Adrenal gland (tissue), 5 donors: ENCODE data around the gene MEPCE.

ENCODE experiments used
- POLR2A ChIP-seq, 2 donors: fragments of 450-650 bp; IDR thresholded peaks; one replicate each; pipeline ENCODE4 v1.6.1; 2017; ENCODE audit warnings: antibody characterized with exemption in 2 of 2, mild to moderate bottlenecking in 2 of 2, moderate library complexity in 1 of 2
- TF ChIP-seq, protein P1 (sequence below), 6 experiments: fragments of 450-650 bp in 4 of 6; fragments of 200-600 bp in 2 of 6; sonication (generic) in 1 of 6; IDR thresholded peaks; 1 replicate in 5 of 6; 2 replicates in 1 of 6; pipeline versions ENCODE4 v1.5.1 to v1.8.0; 2016 to 2021; ENCODE audit warnings: antibody characterized with exemption in 6 of 6, mild to moderate bottlenecking in 2 of 6, moderate library complexity in 1 of 6
- donor health status: DM: no; HTN: no; CAD: no.

DNA sequence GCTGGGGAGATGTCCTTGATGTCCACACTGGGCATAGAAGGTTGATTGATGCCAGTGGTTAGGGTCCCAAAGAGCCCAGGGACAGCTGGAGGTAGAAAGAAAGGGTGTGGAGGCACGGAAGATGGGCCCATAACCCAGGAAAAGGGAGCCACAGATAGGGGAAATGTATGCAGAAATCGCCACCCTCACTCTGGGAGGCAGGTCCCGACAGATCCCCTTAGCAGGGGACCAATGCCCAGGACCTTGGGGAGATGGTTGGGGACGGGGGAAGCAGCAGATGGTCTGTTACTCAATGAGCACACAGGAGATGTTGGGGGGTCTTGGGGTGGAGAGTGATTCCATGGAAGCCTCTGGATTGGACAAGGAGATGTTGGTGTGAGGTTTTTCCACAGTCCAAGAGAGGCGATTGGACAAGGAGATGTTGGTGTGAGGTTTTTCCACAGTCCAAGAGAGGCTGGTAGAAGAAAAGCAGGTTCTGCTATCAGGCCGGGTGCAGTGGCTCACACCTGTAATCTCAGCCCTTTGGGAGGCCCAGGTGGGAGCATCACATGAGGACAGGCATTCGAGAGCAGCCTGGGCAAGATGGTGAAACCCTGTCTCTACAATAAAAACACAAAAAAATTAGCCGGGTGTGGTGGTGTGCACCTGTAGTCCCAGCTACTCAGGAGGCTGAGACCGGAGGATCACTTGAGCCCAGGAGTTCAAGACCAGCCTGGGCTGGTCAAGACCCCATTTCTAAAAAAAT, 13.6 kb downstream of the MEPCE start:
- TF ChIP-seq, protein P1, sequence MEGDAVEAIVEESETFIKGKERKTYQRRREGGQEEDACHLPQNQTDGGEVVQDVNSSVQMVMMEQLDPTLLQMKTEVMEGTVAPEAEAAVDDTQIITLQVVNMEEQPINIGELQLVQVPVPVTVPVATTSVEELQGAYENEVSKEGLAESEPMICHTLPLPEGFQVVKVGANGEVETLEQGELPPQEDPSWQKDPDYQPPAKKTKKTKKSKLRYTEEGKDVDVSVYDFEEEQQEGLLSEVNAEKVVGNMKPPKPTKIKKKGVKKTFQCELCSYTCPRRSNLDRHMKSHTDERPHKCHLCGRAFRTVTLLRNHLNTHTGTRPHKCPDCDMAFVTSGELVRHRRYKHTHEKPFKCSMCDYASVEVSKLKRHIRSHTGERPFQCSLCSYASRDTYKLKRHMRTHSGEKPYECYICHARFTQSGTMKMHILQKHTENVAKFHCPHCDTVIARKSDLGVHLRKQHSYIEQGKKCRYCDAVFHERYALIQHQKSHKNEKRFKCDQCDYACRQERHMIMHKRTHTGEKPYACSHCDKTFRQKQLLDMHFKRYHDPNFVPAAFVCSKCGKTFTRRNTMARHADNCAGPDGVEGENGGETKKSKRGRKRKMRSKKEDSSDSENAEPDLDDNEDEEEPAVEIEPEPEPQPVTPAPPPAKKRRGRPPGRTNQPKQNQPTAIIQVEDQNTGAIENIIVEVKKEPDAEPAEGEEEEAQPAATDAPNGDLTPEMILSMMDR (IDR thresholded peaks at IDR 0.05): no peak
- no peak for TF ChIP-seq POLR2A (IDR thresholded peaks at IDR 0.05)
